GM12878 (cell line): Measurements from ENCODE around the gene FCHSD2. TPM values are rescaled to one million over a fixed set of nuclear protein-coding genes. Genes with fewer than 3 reads are reported as not detected.

Experiments used
- ATAC-seq: fragments of 200-7000 bp; cut with Tn5 transposase; 3 replicates; pipeline ENCODE4 v1.9.1; 2020; ENCODE audit warnings: mild to moderate bottlenecking, moderate library complexity
- BruUV-seq: library from RNA; stranded (reverse); fragments of 400-500 nt; replicated peaks from 2 replicates; lab custom pipeline; 2021; lab: Mats Ljungman, UMichigan
- CTCF ChIA-PET: fragments of 300-600 bp; sonication (Branson Sonifier 250); formaldehyde crosslinking; extraction: SDS; loops from one replicate; lab custom pipeline; 2021; ENCODE audit warnings: inconsistent platforms; lab: Yijun Ruan, JAX
- POLR2A ChIA-PET: fragments of 350-600 bp; formaldehyde crosslinking; extraction: SDS; loops from one replicate; lab custom pipeline; 2021; ENCODE audit warnings: inconsistent platforms; lab: Charles Lee
- RAD21 ChIA-PET: fragments of 300-600 bp; sonication (Branson Sonifier 250); formaldehyde crosslinking; loops from one replicate; lab custom pipeline; 2023; ENCODE audit warnings: antibody characterized with exemption; ENCODE audit not compliant: unreplicated experiment; lab: Charles Lee
- SMC1A ChIA-PET: fragments of 300-600 bp; sonication (Branson Sonifier 250); formaldehyde crosslinking; loops from one replicate; lab custom pipeline; 2023; ENCODE audit not compliant: unreplicated experiment, uncharacterized antibody; lab: Charles Lee
- DNase-seq: peaks from one replicate; pipeline ENCODE4 v3.0.0-alpha.2; 2011; ENCODE audit warnings: low read depth, low spot score
- FAIRE-seq: peaks from 3 replicates; lab custom pipeline; 2011; peaks lifted over from hg19 to GRCh38; lab: Jason Lieb, UNC
- H2AFZ ChIP-seq: 2 replicates; pipeline ENCODE4 v1.6.0; 2011; ENCODE audit warnings: low read depth, low read length, control low read depth; ENCODE audit not compliant: control insufficient read depth
- H3K27ac ChIP-seq: 2 replicates; pipeline ENCODE4 v1.5.1; 2011; ENCODE audit warnings: control low read depth; ENCODE audit not compliant: control insufficient read depth, insufficient read depth
- H3K27me3 ChIP-seq, 2 experiments: replicated peaks in 1 of 2; 2 replicates each; pipeline versions ENCODE4 v1.6.0 to v1.6.1; 2011; ENCODE audit warnings: low read length in 1 of 2; ENCODE audit not compliant: control insufficient read depth in 2 of 2, insufficient read depth in 2 of 2
- H3K36me3 ChIP-seq, 2 experiments: 2 replicates each; pipeline ENCODE4 v1.5.1; 2011; ENCODE audit warnings: low read length in 1 of 2; ENCODE audit not compliant: control insufficient read depth in 2 of 2, insufficient read depth in 2 of 2
- H3K4me1 ChIP-seq: 2 replicates; pipeline ENCODE4 v1.6.1; 2011; ENCODE audit warnings: mild to moderate bottlenecking, low read length, moderate library complexity, mixed read lengths; ENCODE audit not compliant: control insufficient read depth, insufficient read depth
- H3K4me2 ChIP-seq: 2 replicates; pipeline ENCODE4 v1.6.0; 2011; ENCODE audit warnings: control low read depth; ENCODE audit not compliant: control insufficient read depth, insufficient read depth
- H3K4me3 ChIP-seq: fragments of 200-600 bp; sonication (generic); 2 replicates; pipeline ENCODE4 v1.5.1; 2016
- H3K79me2 ChIP-seq: 2 replicates; pipeline ENCODE4 v1.6.0; 2011; ENCODE audit warnings: low read length; ENCODE audit not compliant: control insufficient read depth, insufficient read depth
- H3K9ac ChIP-seq: 2 replicates; pipeline ENCODE4 v1.8.0; 2011; ENCODE audit warnings: low read length, control low read depth, mixed read lengths; ENCODE audit not compliant: control insufficient read depth, insufficient read depth
- H3K9me3 ChIP-seq: replicated peaks from 3 replicates; pipeline ENCODE4 v1.5.1; 2011; ENCODE audit warnings: mild to moderate bottlenecking, low read length; ENCODE audit not compliant: control insufficient read depth, insufficient read depth
- H4K20me1 ChIP-seq: 2 replicates; pipeline ENCODE4 v1.6.0; 2011; ENCODE audit not compliant: control insufficient read depth, insufficient read depth
- ATF3 ChIP-seq: IDR thresholded peaks from 2 replicates; pipeline ENCODE4 v1.6.1; 2011; ENCODE audit warnings: low read depth, mild to moderate bottlenecking, low read length, moderate library complexity, borderline replicate concordance; ENCODE audit errors: extremely low read depth
- BCLAF1 ChIP-seq: fragments of 450-650 bp; IDR thresholded peaks from 2 replicates; pipeline ENCODE4 v1.6.1; 2017; ENCODE audit warnings: antibody characterized with exemption, mild to moderate bottlenecking, moderate library complexity
- CHD1 ChIP-seq: IDR thresholded peaks from 2 replicates; pipeline ENCODE4 v1.6.1; 2012; ENCODE audit warnings: low read depth, low read length, improper control_type of control experiment
- USF2 ChIP-seq: IDR thresholded peaks from 2 replicates; pipeline ENCODE4 v1.6.1; 2011; ENCODE audit warnings: low read depth, low read length, improper control_type of control experiment, borderline replicate concordance
- WGBS: methylation state at CpG from one replicate; pipeline ENCODE4 v1.1.6; 2016; ENCODE audit warnings: low lambda C conversion rate; ENCODE audit not compliant: insufficient replicate concordance, insufficient coverage; ENCODE audit errors: missing lambda C conversion rate; 5-methylcytosine and 5-hydroxymethylcytosine counted together
- in situ Hi-C: fragments of 300-500 bp; cut with MboI; formaldehyde crosslinking; loops from 9 replicates; pipeline ENCODE4 v1.14.3; 2018; ENCODE audit warnings: mixed read lengths
- intact Hi-C: fragments of 100-400 bp; cut with micrococcal nuclease; formaldehyde crosslinking; loops from one replicate; pipeline ENCODE4 v1.14.2; 2022; ENCODE audit not compliant: unreplicated experiment
- polyA plus RNA-seq, 11 experiments: library from polyadenylated mRNA; depleted of rRNA in 4 of 11; unstranded in 6 of 11; stranded (reverse) in 5 of 11; fragments of >200 nt; fragmentation: Nextera tagmentation in 4 of 11; fragmentation: Illumina TruSeq in 1 of 11; extraction: Ambion mirVana in 4 of 11; extraction: Trizol in 1 of 11; gene quantifications; 1 replicate in 1 of 11; 2 replicates in 10 of 11; pipeline versions ENCODE4 v1.2.1 to v1.2.3, GENCODE V29; 2011 to 2016; ENCODE audit warnings: inconsistent platforms in 2 of 11, missing spikeins in 2 of 11, low read depth in 1 of 11
- total RNA-seq, 4 experiments: library from RNA; depleted of rRNA in 3 of 4; stranded (reverse); fragments of >200 nt in 3 of 4; fragmentation: Illumina TruSeq in 1 of 4; extraction: Trizol in 1 of 4; gene quantifications; 2 replicates each; pipeline versions ENCODE4 v1.2.1 to v1.2.3, GENCODE V29; 2013 to 2021

FCHSD2 gene
- total and polyA plus RNA-seq, 10 of the 15 experiments (the other 5 are each of a cell fraction or from before 2014, with no cell fraction given): 13.2 to 89.8 (median 47.8) TPM

GRCh38 chr11:73053964-73054363, 88.2 kb downstream of the FCHSD2 start:
- Histone ChIP-seq H3K4me1 (peaks cover 27% of the 10 kb centered on the region), H4K20me1 (no peaks in the 10 kb centered on the region), H3K9me3 (peaks cover 20% of the 10 kb centered on the region; the same call in 2 of the 3 replicates), H3K27ac (no peak overlapping the region), H3K36me3 (peaks cover 0 to 9% of the 10 kb centered on the region in 2 experiments; a peak in 3 of 4 replicates), H3K4me2 (no peak overlapping the region), H3K4me3 (no peak overlapping the region), H3K27me3 (no peaks in the 10 kb centered on the region), H2AFZ (no peak overlapping the region), H3K9ac (no peak overlapping the region), H3K79me2 (peaks cover 76% of the 10 kb centered on the region)
- in situ Hi-C loops: no loop called here
- RAD21 ChIA-PET: no interaction called here
- 84% methylated on average over 1 of the region's 1 CpG for WGBS
- FAIRE-seq: no peak
- intact Hi-C loops: loop anchor here (5.0 kb wide), 1 partner anchor 312 kb away; no protein-coding TSS in a partner anchor
- SMC1A ChIA-PET: interaction anchor here (0.5 to 1.1 kb wide), 4 partner anchors 19 to 124 kb away, joined by 3 to 5 read pairs (median 3); no protein-coding TSS in a partner anchor
- DNase-seq: no peak
- POLR2A ChIA-PET: no interaction called here
- BruUV-seq: TSS peak; percentile 5
- CTCF ChIA-PET: no interaction called here
- TF ChIP-seq ATF3 (no peak), CHD1 (no peak), USF2 (no peak), BCLAF1 (no peak)
- ATAC-seq: no peak
